WTC11 (cell line): Measurements from ENCODE around the gene NMU.

ENCODE experiments used
- E2F4 ChIP-seq: sonication (generic); formaldehyde crosslinking; IDR thresholded peaks from 2 replicates; pipeline ENCODE4 v1.8.1; 2022; ENCODE audit warnings: low read depth, mild to moderate bottlenecking, moderate library complexity, missing genetic modification reagents, borderline replicate concordance
- IRF1 ChIP-seq: sonication (generic); formaldehyde crosslinking; IDR thresholded peaks from 2 replicates; pipeline ENCODE4 v1.8.0; 2023; ENCODE audit warnings: missing genetic modification reagents
- NFE2L1 ChIP-seq: sonication (generic); formaldehyde crosslinking; IDR thresholded peaks from 2 replicates; pipeline ENCODE4 v1.8.1; 2023; ENCODE audit warnings: missing genetic modification reagents
- SP1 ChIP-seq: sonication (generic); formaldehyde crosslinking; conservative IDR thresholded peaks from 2 replicates; pipeline ENCODE4 v1.8.1; 2022; ENCODE audit warnings: missing genetic modification reagents
- TF ChIP-seq, protein P1 (sequence below): fragments of 200-600 bp; IDR thresholded peaks from 2 replicates; pipeline ENCODE4 v1.8.0; 2022; ENCODE audit warnings: antibody characterized with exemption
- TF ChIP-seq, protein P2 (sequence below): fragments of 250-450 bp; sonication (Bioruptor Pico); conservative IDR thresholded peaks from 2 replicates; pipeline ENCODE4 v1.9.0; 2021; ENCODE audit warnings: mild to moderate bottlenecking

DNA sequence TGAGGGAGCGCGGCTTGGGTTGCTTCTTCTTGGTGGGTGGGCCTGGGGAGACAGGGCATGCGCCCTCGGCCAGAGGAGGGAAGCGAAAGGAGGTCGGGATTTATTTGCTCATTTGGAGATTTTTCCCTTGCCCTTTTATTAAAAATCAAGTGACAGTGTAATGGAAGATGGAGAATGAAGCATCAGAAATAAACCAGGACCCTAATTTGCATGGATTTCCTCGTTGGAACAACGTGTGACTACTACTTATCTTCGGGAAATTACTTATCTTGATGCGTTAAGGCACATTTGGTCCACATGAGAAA lies 88.7 kb downstream of the NMU start:
- TF ChIP-seq E2F4 (CRISPR knock-in tag) (no peak), IRF1 (CRISPR knock-in tag) (no peak), NFE2L1 (CRISPR knock-in tag) (no peak), SP1 (CRISPR knock-in tag) (no peak)
- TF ChIP-seq, protein P1, sequence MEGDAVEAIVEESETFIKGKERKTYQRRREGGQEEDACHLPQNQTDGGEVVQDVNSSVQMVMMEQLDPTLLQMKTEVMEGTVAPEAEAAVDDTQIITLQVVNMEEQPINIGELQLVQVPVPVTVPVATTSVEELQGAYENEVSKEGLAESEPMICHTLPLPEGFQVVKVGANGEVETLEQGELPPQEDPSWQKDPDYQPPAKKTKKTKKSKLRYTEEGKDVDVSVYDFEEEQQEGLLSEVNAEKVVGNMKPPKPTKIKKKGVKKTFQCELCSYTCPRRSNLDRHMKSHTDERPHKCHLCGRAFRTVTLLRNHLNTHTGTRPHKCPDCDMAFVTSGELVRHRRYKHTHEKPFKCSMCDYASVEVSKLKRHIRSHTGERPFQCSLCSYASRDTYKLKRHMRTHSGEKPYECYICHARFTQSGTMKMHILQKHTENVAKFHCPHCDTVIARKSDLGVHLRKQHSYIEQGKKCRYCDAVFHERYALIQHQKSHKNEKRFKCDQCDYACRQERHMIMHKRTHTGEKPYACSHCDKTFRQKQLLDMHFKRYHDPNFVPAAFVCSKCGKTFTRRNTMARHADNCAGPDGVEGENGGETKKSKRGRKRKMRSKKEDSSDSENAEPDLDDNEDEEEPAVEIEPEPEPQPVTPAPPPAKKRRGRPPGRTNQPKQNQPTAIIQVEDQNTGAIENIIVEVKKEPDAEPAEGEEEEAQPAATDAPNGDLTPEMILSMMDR, result no peak
- TF ChIP-seq, protein P2, sequence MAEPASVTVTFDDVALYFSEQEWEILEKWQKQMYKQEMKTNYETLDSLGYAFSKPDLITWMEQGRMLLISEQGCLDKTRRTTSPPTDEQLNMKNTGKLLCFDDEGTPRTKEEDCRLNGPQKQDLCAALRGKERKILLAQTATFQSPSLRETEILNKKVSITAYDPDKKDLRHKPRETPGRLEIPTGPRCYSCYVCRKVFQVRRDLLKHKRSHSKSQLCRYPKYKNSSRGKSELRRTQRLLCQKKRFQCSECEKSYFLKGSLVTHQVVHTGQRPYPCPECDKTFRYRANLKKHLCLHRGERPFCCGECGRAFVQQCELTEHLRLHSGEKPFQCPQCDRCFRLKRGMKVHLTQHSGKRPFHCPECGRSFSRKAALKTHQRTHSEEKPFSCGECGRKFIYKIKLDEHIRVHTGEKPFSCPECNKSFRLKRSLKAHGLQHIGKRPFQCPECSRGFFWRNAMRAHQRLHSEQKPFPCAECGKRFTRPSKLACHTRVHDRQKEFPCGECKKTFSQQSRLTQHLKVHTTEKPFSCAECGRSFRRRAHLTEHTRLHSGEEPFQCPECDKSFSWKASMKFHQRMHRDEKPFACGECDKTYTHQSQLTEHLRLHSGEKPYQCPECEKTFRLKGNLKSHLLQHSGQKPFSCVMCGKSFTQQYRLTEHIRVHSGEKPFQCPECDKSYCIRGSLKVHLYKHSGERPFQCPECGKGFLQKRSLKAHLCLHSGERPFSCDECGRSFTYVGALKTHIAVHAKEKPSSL (CRISPR knock-in tag), result no peak
